Stimulated activated CD8-positive, alpha-beta memory T cell treated with anti-CD3 and anti-CD28 coated beads, Interleukin-7, amount 100 ng/mL, for 48 hours (primary cell): ENCODE data around the gene IL15.
"Not testable (repeated sequence)": the region's sequence is repeated elsewhere in the genome, so short reads cannot be mapped to it uniquely, and the experiment has no call there.

Source experiments
- DNase-seq, 2 donors: peaks; one replicate each; pipeline ENCODE4 v3.0.0-alpha.2; 2020; ENCODE audit warnings: low read depth in 1 of 2; ENCODE audit errors: extremely low read depth in 1 of 2

Gene IL15

DNA sequence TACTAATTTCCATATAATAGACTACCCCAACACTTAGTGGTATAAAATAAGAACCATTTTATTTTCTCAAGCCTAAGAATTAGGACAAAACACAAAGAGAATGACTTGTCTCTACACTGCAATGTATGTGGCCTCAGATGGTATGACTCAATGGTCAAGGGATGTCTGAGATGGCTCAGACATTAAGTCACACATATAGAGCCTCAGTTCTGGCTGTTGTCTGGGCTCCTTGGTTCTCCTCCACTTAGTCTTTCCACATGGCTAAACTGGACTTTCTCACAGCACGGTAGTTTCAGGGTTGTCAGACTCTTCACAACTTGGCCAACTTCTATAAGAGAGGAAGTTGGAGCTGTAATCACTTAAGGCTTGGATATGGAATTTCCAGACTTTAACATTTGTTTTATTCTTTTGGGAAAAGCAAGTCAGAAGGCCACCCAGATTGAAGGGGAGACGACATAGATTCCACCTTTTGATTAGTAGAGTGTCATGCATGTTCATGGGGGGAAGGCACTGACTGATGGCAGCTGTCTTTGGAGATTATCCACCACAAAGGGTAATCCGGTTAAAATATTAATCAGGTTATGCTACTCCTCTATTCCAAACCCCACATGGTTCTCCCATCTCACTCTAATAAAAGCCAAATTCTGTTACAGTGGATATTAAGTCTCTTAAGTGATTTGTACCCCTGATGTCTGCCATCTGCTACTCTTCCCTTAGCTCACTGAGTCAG lies 9.4 kb downstream of the IL15 start:
- DNase-seq = no peak

DNA sequence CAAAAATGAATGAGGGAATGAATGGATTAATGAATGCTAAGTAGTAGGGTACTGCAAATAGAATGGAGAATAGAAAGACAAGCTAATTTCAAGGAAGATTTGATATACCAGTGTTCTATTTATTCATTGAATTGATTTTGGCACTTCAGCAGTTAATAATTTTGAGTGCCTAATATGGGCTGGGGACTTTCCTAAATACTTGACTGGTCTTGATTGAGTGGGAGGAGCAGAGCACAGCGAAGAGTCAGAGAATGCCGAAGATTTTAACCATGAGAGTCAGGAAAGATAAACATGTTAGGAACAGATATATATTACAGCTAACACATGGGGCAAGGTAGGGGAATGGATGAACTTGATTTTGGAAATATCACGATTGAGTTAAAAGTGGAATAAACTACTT lies 10.6 kb downstream of the IL15 start:
- DNase-seq = no peak

DNA sequence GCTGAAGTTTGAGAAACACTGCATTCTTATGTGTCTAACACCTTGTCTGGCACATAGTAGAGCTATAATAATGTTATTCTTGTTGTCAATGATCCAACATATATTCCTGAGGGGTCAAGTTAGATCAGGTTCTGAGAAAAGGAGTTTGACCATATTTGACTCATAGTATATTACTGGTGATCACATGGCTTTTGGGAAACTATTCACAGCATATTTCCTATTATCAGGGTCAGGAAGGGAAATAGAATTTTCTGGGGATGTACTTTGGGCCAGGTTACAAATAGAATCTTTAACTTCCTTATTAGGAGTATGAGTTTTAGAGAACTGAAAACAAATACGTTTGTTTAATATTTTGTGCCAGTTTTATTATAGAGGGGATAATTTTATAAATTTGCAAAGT lies 11.6 kb downstream of the IL15 start:
- no peak for DNase-seq

DNA sequence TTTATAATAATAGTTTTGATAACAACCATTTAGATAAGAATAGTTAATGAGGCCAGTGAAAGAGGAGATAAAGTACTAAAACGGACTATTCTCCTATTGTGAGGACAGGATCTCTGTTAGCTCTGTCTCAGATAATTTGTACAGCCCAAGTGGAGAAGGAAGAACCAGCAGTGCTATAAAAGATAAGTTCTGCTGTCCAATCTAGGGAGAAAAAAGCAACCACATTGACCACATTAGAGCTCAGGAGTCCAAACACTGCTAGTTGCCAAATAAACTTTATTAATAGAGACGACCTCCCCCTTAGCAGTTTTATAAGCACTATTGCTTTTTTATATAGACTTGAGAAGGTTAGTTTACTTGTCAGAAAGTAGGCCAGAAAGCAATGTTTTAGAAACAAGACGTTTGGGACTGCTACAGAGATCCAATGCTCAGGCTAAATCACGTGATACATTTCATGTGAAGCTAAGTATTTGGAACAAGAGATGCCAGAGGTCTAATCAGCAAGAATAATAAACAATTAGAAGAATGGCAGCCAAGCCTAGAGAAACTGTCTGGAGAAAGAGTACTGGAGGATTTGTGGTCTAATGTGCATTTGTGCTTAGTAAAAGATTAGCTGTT lies 15.9 kb downstream of the IL15 start:
- no peak for DNase-seq

DNA sequence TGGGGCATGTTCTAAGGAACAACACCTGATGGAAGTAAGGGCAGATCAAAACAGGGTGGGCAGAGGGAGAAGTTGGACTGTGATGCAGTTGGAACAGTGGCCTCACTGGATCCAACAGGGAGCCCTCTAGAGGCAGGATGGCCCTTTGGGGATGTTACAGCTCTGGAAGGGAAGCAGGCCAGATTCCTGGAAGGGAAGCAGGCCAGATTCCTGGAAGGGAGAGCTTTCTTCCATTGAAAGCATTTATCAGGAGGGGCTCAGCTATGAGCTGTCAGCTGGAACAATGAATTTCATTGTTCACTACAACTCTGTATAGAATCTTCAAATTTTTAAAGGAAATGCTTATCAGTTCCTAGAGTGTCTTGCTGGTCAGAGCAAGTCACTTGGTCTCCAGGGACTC lies 17.7 kb downstream of the IL15 start:
- no peak for DNase-seq

DNA sequence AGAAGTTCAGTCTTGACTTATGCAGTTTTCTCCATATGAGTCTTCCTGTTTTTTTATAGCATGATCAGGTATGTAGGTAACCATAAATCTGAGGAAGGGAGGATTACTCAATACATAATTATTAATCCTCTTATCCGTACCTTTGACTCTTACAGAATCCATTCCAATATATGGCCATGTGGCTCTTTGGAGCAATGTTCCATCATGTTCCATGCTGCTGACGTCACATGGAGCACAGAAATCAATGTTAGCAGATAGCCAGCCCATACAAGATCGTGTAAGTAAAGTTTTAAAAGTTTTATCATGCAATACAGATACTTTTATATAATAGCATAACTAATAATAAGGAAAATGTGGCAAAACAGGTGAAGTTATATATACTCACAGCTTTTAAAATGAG lies 19.6 kb downstream of the IL15 start:
- DNase-seq = no peak

DNA sequence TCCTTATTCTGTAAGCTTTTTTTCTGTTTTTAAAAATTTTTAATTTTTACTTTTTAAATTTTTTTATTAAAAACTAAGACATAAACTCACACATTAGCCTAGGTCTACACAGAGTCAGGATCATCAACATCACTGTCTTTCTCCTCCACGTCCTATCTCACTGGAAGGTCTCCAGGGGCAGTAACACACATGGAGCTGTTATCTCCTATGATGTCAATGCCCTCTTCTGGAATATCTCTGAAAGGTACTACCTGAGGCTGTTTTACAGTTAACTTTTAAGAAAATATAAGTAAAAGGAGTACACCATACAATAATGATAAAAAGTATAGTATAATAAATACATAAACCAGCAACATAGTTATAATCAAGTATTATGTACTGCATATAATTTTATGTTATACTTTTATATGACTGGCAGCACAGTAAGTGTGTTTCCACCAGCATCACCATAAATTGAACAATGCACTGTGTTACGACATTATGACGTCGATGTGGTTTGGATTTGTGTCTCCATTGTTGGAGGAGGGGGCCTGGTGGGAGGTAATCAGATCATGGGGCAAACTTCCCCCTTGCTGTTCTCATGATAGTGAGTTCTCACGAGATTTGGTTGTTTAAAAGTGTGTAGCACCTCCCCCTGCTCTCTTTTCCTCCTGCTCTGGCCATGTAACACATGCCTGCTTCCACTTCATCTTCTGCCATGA lies 21.3 kb downstream of the IL15 start:
- no peak for DNase-seq

DNA sequence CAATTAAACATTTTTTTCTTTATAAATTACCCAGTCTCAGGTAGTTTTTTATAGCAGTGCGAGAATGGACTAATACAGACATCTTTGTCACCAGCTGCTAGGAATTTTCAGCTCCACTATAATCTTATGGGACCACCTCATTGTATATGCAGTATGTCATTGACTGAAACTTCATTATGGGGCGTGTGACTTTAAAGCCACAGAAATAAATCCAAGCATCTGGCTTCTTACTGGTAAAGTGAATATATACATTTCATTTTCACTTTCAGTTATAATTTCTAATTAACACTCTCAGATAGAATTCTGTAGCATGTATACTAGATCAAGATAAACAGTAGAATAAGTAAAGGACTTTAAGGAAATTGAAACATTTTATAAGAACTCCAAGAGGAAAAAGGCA lies 21.9 kb downstream of the IL15 start:
- DNase-seq = no peak

DNA sequence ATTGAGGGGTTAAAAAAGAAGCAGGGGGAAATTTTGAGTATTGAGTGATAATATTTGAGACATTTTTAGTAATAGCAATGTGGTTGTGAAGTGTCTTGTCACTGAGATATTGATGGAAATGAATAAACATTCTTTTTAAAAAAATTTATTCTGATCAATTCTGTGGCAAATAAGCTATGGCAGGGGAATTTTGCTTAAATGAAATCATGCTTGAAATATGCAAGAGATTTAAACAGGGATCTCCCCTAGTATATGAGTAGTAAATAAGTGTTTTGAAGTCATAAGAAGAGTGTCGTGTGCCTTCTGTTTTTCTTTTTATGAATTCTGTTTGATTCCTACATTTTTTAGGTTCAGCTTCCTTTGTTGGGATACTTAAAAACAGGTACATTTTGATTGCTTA lies 23.2 kb downstream of the IL15 start:
- no peak for DNase-seq

DNA sequence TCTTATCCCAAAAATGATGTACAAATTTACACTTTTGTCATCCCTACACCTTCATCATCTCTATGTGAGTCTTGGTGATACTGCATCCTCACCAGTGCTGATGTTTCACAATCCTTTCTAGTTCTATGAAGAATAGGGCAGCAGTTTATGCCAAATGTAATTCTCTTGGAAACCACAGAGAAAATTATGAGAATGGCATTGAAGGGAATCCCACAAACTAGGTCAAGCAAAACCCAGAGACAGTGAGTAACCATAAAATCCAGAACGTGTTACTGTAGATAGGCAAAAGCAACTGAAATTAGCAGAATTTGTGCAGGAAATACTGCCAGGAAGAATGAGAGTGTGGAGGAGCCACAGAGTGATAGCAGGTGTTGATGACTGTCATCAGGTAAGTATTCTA lies 24.5 kb downstream of the IL15 start:
- DNase-seq = no peak

DNA sequence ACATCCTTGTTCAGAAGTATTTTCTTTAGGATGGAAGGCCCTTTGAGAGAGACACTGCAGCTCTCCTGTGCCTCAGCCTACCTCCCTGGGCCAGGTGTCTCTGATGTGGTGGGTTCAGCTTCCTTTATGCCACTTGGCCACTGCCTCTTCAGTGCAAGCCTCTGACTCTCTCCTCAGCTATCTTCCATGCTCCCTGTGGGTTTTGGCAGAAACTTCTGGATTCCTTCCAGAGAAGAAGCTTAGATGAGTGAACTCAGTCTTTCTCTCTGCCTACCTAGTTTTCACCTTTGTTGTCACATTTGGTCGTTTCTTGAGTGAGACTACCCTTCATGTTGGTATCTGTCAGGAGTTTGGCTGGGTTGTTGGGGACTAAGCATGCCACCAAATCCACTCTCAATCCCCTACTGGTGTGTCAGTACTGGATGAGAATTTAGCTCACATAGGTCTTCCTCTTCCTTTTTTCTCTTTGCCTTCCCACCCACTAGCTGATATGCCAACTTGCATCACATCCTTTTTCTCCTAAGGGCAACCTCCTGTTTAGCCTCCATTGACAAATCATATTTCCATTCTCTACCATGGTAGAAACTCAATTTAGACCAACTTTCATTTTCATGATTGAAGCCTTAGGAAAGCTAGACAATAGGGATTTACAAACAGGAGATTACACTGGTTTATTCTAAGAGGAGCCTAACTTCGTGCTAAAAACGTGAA lies 32.0 kb downstream of the IL15 start:
- no peak for DNase-seq

DNA sequence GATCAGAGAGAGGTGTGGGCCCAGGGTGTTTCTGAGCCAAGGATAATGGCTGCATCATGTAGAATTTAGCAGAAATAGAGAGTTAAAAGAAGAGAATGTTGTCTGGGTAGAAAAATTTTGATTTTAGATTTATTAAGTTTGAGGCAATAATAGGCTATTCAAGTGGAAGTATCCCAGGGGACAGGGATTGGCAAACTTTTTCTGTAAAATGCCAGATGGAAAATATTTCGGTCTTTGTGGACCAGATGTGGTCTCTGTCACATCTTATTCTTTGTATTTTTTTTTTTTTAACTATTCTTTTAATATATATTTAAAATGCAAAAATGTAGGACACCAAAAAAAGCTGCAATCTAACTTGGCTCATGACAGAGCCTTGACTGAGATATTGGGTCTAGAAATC lies 33.1 kb downstream of the IL15 start:
- DNase-seq = no peak

DNA sequence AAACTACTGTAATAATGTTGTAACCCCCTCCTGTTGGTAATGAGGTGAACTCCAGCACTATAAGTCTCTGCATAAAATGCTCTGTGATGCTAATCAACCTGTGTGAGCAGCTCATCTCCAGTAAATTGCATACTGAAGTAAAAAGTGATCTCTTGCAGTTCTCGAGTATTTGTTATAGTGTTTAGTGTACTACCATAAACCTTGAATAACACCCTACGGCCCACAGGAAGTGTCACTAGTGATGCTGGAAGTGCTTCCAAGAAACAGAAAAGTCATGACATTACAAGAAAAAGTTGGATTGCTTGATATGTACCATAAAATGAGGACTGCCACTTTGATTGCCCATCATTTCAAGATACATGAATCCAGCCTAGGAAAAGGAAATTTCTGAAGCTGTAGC lies 39.0 kb downstream of the IL15 start:
- DNase-seq = no peak

DNA sequence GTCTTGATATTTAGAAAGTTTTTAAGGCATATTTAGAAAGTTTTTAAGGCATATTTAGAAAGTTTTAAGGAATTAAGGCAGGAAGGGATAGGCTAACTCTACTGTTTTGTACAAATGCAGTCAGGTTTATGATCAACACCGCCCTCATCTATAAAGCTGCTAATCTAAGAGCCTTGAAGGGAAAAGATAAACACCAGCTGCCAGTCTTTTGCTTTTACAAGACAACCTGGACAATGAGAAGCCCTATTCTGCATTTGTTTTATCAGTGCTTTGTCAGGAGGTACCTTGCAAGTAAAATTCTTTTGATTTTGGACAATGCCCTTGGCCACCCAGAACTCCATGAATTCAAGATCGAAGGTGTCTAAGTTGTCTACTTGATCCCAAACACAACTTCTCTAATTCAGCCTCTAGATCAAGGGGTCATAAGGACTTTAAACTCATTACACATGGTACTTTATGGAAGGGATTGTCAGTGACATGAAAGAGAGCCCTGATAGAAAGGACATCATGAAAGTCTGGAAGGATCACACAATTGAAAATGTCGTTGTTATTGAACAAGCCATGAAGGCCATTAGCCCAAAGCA lies 39.8 kb downstream of the IL15 start:
- DNase-seq = no peak

DNA sequence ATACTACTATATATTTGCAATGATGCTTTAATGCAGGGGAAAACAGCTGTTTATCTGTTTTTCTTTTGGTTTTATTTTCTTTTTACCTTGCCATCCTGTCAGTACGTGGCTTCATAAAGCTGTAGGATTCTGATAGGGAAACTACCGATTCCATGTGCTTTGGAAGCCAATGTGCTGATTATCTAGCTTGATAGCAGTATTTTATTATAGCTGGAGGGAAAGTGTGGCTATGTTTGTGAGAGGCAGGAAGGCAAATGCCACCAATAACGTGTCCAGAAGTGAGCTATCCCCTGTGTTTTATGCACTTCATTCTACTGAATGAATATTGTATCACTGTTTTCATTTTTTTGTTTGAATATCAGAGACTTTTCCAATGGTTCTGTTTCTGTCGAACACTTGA lies 43.7 kb downstream of the IL15 start:
- DNase-seq = no peak

DNA sequence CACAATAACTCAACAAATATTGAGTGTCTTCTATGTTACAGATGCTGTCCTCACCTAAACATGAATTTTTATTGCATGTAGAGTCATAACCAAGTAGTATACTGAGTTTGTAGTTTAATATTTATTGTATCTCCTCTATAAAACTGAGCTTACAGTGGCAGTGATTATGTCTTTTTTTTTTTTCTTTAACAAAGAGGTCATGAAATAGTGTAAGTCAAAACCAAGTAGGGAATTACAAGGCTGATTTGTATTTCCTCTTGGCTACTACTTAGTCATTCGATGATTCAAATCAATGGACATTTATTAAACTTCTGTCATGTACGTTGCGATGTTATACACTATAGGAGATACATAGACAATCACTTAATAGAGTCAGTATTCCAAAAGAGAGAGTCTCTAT lies 48.4 kb downstream of the IL15 start:
- DNase-seq = no peak

DNA sequence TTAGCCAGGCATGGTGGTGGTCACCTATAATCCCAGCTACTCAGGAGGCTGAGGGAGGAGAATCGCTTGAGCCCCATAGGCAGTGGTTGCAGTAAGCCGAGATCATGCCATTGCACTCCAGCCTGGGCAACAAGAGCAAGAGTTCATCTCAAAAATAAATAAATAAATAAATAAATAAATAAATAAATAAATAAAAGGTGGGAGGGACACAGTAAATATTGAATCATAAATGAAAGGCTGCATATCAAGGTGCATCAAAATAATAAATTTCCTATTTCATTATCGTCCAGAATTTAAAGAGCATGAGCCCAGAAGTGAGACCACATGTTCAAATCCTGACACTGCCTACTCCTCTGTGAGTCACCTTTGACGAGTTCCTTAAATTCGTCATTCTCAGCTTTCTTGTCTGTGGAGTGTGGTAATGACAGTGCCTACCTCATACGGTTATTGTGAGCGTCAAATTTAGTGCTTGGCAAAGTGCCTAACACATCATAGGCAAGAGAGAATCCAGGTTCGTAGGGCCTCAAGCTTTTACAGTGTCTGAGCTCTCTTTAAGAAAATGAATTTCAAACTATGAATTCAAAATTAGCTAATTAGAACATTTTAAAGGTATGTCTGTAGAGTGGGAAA lies 49.9 kb downstream of the IL15 start:
- no peak for DNase-seq

DNA sequence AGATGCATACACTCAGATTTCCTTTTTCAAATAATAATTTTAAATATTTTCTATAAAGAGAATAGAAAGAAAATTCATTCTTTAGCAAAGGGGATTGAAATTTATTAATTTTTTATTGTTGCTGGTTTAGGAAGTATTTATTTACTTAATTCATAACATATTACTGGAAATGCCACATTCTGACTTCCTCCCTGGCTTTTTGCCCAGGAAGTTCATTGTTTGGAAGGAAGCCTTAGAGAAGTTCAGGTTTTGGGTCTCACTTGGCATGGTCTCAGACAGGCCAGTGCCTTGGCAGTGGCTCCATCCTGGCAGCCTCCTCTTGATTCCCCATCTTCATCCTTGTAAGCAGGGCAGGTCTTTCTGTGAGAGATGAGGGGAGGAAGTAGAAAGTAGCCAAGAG lies 50.5 kb downstream of the IL15 start:
- DNase-seq = no peak

DNA sequence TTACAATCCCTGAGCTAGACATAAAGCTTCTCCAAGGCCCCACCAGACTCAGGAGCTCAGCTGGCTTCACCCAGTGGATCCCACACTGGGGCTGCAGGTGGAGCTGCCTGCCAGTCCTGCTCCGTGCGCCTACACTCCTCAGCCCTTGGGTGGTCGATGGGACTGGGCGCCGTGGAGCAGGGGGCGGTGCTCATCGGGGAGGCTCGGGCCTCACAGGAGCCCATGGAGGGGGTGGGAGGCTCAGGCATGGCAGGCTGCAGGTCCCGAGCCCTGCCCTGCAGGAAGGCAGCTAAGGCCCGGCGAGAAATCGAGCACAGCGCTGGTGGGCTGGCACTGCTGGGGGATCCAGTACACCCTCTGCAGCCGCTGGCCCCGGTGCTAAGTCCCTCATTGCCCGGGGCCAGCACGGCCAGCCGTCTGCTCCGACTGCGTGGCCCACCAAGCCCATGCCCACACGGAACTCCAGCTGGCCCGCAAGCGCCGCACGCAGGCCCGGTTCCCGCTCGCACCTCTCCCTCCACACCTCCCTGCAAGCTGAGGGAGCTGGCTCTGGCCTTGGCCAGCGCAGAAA lies 53.4 kb downstream of the IL15 start:
- not testable (repeated sequence) for DNase-seq

DNA sequence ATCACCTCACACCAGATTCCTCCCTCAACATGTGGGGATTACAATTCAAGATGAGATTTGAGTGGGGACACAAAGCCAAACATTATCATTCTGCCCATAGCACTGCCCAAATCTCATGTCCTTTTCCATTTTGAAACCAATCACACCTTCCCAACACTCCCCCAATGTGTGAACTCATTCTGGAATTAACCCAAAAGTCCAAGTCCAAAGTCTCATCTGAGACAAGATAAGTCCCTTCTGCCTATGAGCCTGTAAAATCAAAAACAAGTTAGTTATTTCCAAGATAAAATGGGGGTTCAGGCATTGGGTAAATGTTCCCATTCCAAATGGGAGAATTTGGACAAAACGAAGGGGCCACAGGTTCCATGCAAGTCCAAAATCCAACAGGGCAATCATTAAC lies 54.9 kb downstream of the IL15 start:
- not testable (repeated sequence) for DNase-seq

DNA sequence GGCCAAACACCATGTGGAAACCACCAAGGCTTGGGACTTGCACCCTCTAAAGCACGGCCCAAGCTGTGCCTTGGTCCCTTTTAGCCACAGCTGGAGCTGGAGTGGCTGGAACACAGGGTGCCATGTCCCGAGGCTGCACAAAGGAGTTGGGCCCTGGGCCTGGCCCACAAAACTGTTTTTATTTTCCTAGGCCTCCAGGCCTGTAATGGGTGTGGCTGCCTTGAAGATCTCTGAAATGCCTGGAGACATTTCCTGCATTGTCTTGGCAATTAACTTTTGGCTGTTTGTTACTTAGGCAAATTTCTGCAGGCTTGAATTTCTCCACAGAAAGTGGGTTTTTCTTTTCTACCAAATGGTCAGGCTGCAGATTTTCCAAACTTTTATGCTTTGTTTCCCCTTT lies 55.7 kb downstream of the IL15 start:
- no peak for DNase-seq
